CD14-positive monocyte (primary cell): ENCODE results near the gene LDLRAD4. TPM values are rescaled to one million over a fixed set of nuclear protein-coding genes. Genes with fewer than 3 reads are reported as not detected.

Experiments
- DNase-seq, 3 donors: peaks; one replicate each; pipeline ENCODE4 v3.0.0-alpha.2; 2011 to 2022
- H2AFZ ChIP-seq: 2 replicates; pipeline ENCODE4 v1.6.0; 2012; ENCODE audit warnings: mild to moderate bottlenecking, low read depth, low read length, inconsistent platforms; ENCODE audit not compliant: insufficient read depth, poor library complexity, severe bottlenecking
- H3K27ac ChIP-seq, 2 donors: 1 replicate in 1 of 2; 2 replicates in 1 of 2; pipeline ENCODE4 v1.5.1; 2012 to 2013; ENCODE audit warnings: low read length in 2 of 2, control low read depth in 1 of 2, inconsistent platforms in 1 of 2, low read depth in 1 of 2, mild to moderate bottlenecking in 1 of 2
- H3K27me3 ChIP-seq, 2 donors: one replicate each; pipeline versions ENCODE4 v1.6.0 to v1.6.1; 2011 to 2013; ENCODE audit warnings: low read length in 2 of 2; ENCODE audit not compliant: control insufficient read depth in 2 of 2, insufficient read depth in 2 of 2
- H3K36me3 ChIP-seq, 2 donors: replicated peaks in 1 of 2; 1 replicate in 1 of 2; 2 replicates in 1 of 2; pipeline versions ENCODE4 v1.5.1 to v1.6.1; 2012 to 2013; ENCODE audit warnings: low read length in 2 of 2, control low read depth in 1 of 2, inconsistent platforms in 1 of 2, mild to moderate bottlenecking in 1 of 2; ENCODE audit not compliant: insufficient read depth in 2 of 2, control insufficient read depth in 1 of 2
- H3K4me1 ChIP-seq, 2 donors: 1 replicate in 1 of 2; 2 replicates in 1 of 2; pipeline versions ENCODE4 v1.5.1 to v1.6.1; 2012 to 2013; ENCODE audit warnings: low read length in 2 of 2, control low read depth in 1 of 2, inconsistent platforms in 1 of 2, mild to moderate bottlenecking in 1 of 2, moderate library complexity in 1 of 2; ENCODE audit not compliant: insufficient read depth in 2 of 2, control insufficient read depth in 1 of 2
- H3K4me2 ChIP-seq: replicated peaks from 2 replicates; pipeline ENCODE3; 2012; ENCODE audit warnings: low read length, moderate library complexity, mild to moderate bottlenecking; ENCODE audit not compliant: poor library complexity, severe bottlenecking; ENCODE audit errors: extremely low read depth
- H3K4me3 ChIP-seq, 3 experiments: fragments of 200-600 bp in 1 of 3; sonication (generic) in 1 of 3; replicated peaks in 1 of 3; 1 replicate in 2 of 3; 2 replicates in 1 of 3; pipeline ENCODE4 v1.5.1; 2011 to 2013; ENCODE audit warnings: low read length in 3 of 3, mild to moderate bottlenecking in 3 of 3, control low read depth in 2 of 3, low read depth in 2 of 3, inconsistent platforms in 1 of 3, moderate library complexity in 1 of 3
- H3K79me2 ChIP-seq: 2 replicates; pipeline ENCODE4 v1.6.0; 2012; ENCODE audit warnings: mild to moderate bottlenecking, control low read depth, inconsistent platforms, low read length, moderate library complexity; ENCODE audit not compliant: insufficient read depth
- H3K9ac ChIP-seq: 2 replicates; pipeline ENCODE4 v1.6.0; 2017; ENCODE audit warnings: low read length, mild to moderate bottlenecking; ENCODE audit not compliant: insufficient read depth, poor library complexity, severe bottlenecking
- H3K9me3 ChIP-seq, 2 donors: replicated peaks in 1 of 2; 1 replicate in 1 of 2; 2 replicates in 1 of 2; pipeline versions ENCODE4 v1.5.1 to v1.6.1; 2012 to 2013; ENCODE audit warnings: low read length in 2 of 2, control low read depth in 1 of 2; ENCODE audit not compliant: control insufficient read depth in 1 of 2, insufficient read depth in 1 of 2
- H4K20me1 ChIP-seq: 2 replicates; pipeline ENCODE4 v1.6.0; 2012; ENCODE audit warnings: mild to moderate bottlenecking, low read length, control low read depth, moderate library complexity; ENCODE audit not compliant: insufficient read depth
- H3K27ac Mint-ChIP-seq, 7 donors: one replicate each; pipeline ENCODE4 v1.8.0; 2020; ENCODE audit warnings: mild to moderate bottlenecking in 7 of 7, mixed read lengths in 7 of 7, moderate library complexity in 6 of 7, inconsistent platforms in 2 of 7
- H3K27me3 Mint-ChIP-seq, 3 donors: one replicate each; pipeline ENCODE4 v1.8.0; 2021 to 2022; ENCODE audit warnings: low read depth in 3 of 3, mild to moderate bottlenecking in 3 of 3, mixed read lengths in 3 of 3, moderate library complexity in 3 of 3, inconsistent platforms in 1 of 3
- H3K36me3 Mint-ChIP-seq, 2 donors: one replicate each; pipeline ENCODE4 v1.8.0; 2020; ENCODE audit warnings: mixed read lengths in 2 of 2, inconsistent platforms in 1 of 2, mild to moderate bottlenecking in 1 of 2
- H3K4me1 Mint-ChIP-seq: one replicate; pipeline ENCODE4 v1.8.0; 2020; ENCODE audit warnings: mild to moderate bottlenecking, mixed read lengths
- H3K4me3 Mint-ChIP-seq, 2 donors: one replicate each; pipeline ENCODE4 v1.8.0; 2020; ENCODE audit warnings: mild to moderate bottlenecking in 2 of 2, mixed read lengths in 2 of 2, moderate library complexity in 1 of 2
- H3K9me3 Mint-ChIP-seq, 7 donors: one replicate each; pipeline ENCODE4 v1.8.0; 2020 to 2022; ENCODE audit warnings: mixed read lengths in 7 of 7, mild to moderate bottlenecking in 6 of 7, moderate library complexity in 6 of 7, inconsistent platforms in 2 of 7
- CTCF ChIP-seq: fragments of 200-600 bp; IDR thresholded peaks from one replicate; pipeline ENCODE4 v1.8.0; 2022; ENCODE audit warnings: antibody characterized with exemption, mild to moderate bottlenecking
- WGBS: methylation state at CpG from one replicate; pipeline ENCODE4 v1.1.5; 2013; ENCODE audit warnings: missing lambda C conversion rate; ENCODE audit not compliant: insufficient coverage; 5-methylcytosine and 5-hydroxymethylcytosine counted together
- intact Hi-C, 2 donors: fragments of 100-400 bp; cut with micrococcal nuclease; formaldehyde crosslinking; loops; one replicate each; pipeline versions ENCODE4 v1.15.0 to v1.15.1; 2023
- polyA plus RNA-seq, 3 donors: library from polyadenylated mRNA; depleted of rRNA in 1 of 3; unstranded in 2 of 3; stranded (reverse) in 1 of 3; fragments of 300-500 nt in 2 of 3; fragments of >200 nt in 1 of 3; fragmentation: Illumina TruSeq in 2 of 3; gene quantifications; 1 replicate in 2 of 3; 2 replicates in 1 of 3; pipeline ENCODE4 v1.2.3, GENCODE V29; 2012 to 2021

The LDLRAD4 gene
- polyA plus RNA-seq, 3 donors: 13.5 to 15.4 (median 13.8) TPM

GRCh38 chr18:13658436-13659204 lies 440.1 kb downstream of the LDLRAD4 start:
- no peaks in the 10 kb centered on the region for H3K4me1 Mint-ChIP-seq
- intact Hi-C loops: no loop called here
- Histone ChIP-seq H3K27me3 (no peaks in the 10 kb centered on the region), H3K9me3 (no peaks in the 10 kb centered on the region), H3K4me3 (no peak overlapping the region), H3K79me2 (no peaks in the 10 kb centered on the region), H3K4me1 (no peaks in the 10 kb centered on the region), H3K9ac (no peak overlapping the region), H2AFZ (no peak overlapping the region), H3K4me2 (no peak overlapping the region), H3K36me3 (no peaks in the 10 kb centered on the region), H4K20me1 (no peaks in the 10 kb centered on the region), H3K27ac (no peak overlapping the region)
- no peak for TF ChIP-seq CTCF
- peaks cover 8 to 10% of the 10 kb centered on the region in 2 donors for H3K36me3 Mint-ChIP-seq
- WGBS: 97% methylated on average over 4 of the region's 8 CpGs
- no peak for DNase-seq
- H3K9me3 Mint-ChIP-seq: no peaks in the 10 kb centered on the region
- H3K4me3 Mint-ChIP-seq: no peak overlapping the region
- H3K27ac Mint-ChIP-seq: no peak overlapping the region
- peaks cover 0 to 4% (median 2%) of the 10 kb centered on the region in 3 donors for H3K27me3 Mint-ChIP-seq

GRCh38 chr18:13660510-13660909 lies 441.9 kb downstream of the LDLRAD4 start:
- no peaks in the 10 kb centered on the region for H3K79me2 ChIP-seq
- H3K4me2 ChIP-seq: no peak overlapping the region
- intact Hi-C loops: no loop called here

More at GRCh38 chr18:13660510-13660909, 441.9 kb downstream of the LDLRAD4 start:
- H3K36me3 ChIP-seq: peaks cover 4 to 10% of the 10 kb centered on the region in 2 donors
- no peak for DNase-seq
- Mint-ChIP-seq H3K27me3 (peaks cover 0 to 4% (median 0%) of the 10 kb centered on the region in 3 donors), H3K4me1 (no peaks in the 10 kb centered on the region), H3K36me3 (peaks cover 18 to 19% of the 10 kb centered on the region in 2 donors), H3K4me3 (no peak overlapping the region), H3K27ac (no peak overlapping the region), H3K9me3 (no peaks in the 10 kb centered on the region)
- no peaks in the 10 kb centered on the region for H3K9me3 ChIP-seq
- WGBS: 100% methylated on average over 2 of the region's 5 CpGs
- no peak overlapping the region for H3K27ac ChIP-seq
- H3K9ac ChIP-seq: no peak overlapping the region
- H3K4me3 ChIP-seq: no peak overlapping the region
- H3K4me1 ChIP-seq: no peaks in the 10 kb centered on the region
- TF ChIP-seq CTCF: no peak
- H2AFZ ChIP-seq: no peak overlapping the region
- no peaks in the 10 kb centered on the region for H4K20me1 ChIP-seq
- H3K27me3 ChIP-seq: no peaks in the 10 kb centered on the region
